Gastroesophageal sphincter (tissue), 4 donors: ENCODE data around the gene SPOCK3. TPM values are rescaled to one million over a fixed set of nuclear protein-coding genes. Genes with fewer than 3 reads are reported as not detected.
"Not testable (repeated sequence)": the region's sequence is repeated elsewhere in the genome, so short reads cannot be mapped to it uniquely, and the experiment has no call there.

Source experiments
- ATAC-seq: fragments of 150-250 bp; one replicate; pipeline ENCODE4 v1.9.1; 2016; ENCODE audit warnings: mild to moderate bottlenecking, moderate library complexity
- H3K27ac ChIP-seq, 4 donors: fragments of 200-600 bp; sonication (generic) in 3 of 4; 1 replicate in 3 of 4; 2 replicates in 1 of 4; pipeline ENCODE4 v1.5.1; 2016 to 2019
- H3K27me3 ChIP-seq: fragments of 200-600 bp; sonication (generic); one replicate; pipeline ENCODE4 v1.5.1; 2019
- H3K36me3 ChIP-seq, 2 donors: fragments of 200-600 bp; sonication (generic); one replicate each; pipeline ENCODE4 v1.5.1; 2019; ENCODE audit warnings: control low read depth in 1 of 2
- H3K4me1 ChIP-seq, 3 donors: fragments of 200-600 bp; sonication (generic); 1 replicate in 2 of 3; 2 replicates in 1 of 3; pipeline ENCODE4 v1.5.1; 2016 to 2019; ENCODE audit warnings: control low read depth in 2 of 3
- H3K4me3 ChIP-seq, 2 donors: fragments of 200-600 bp; sonication (generic); one replicate each; pipeline ENCODE4 v1.5.1; 2019; ENCODE audit warnings: mild to moderate bottlenecking in 1 of 2, moderate library complexity in 1 of 2
- H3K9me3 ChIP-seq, 3 donors: fragments of 200-600 bp; sonication (generic); one replicate each; pipeline ENCODE4 v1.5.1; 2017 to 2019; ENCODE audit warnings: control low read depth in 2 of 3
- EP300 ChIP-seq: sonication (generic); formaldehyde crosslinking; IDR thresholded peaks from one replicate; pipeline ENCODE4 v1.6.1; 2017; ENCODE audit warnings: antibody characterized with exemption, mild to moderate bottlenecking
- POLR2A ChIP-seq, 2 donors: fragments of 450-650 bp; IDR thresholded peaks; one replicate each; pipeline ENCODE4 v1.6.1; 2017; ENCODE audit warnings: antibody characterized with exemption in 2 of 2, mild to moderate bottlenecking in 2 of 2, moderate library complexity in 1 of 2
- POLR2AphosphoS5 ChIP-seq: sonication (generic); formaldehyde crosslinking; IDR thresholded peaks from one replicate; pipeline ENCODE4 v1.6.1; 2017; ENCODE audit warnings: antibody characterized with exemption
- WGBS, 2 donors: methylation state at CpG; one replicate each; pipeline ENCODE4 v1.1.5; 2018; ENCODE audit warnings: low coverage in 1 of 2; 5-methylcytosine and 5-hydroxymethylcytosine counted together
- total RNA-seq, 4 donors: library from RNA; depleted of rRNA; stranded (reverse); fragments of >200 nt; gene quantifications; one replicate each; pipeline ENCODE4 v1.1.0, GENCODE V29; 2016
- TF ChIP-seq, protein P1 (sequence below), 4 experiments: fragments of 200-600 bp in 2 of 4; fragments of 450-650 bp in 2 of 4; sonication (generic) in 1 of 4; IDR thresholded peaks; one replicate each; pipeline ENCODE4 v1.5.1; 2017 to 2019; ENCODE audit warnings: antibody characterized with exemption in 4 of 4, mild to moderate bottlenecking in 2 of 4, moderate library complexity in 2 of 4

The SPOCK3 gene
- total RNA-seq, 4 donors from 2014 or later, result 0.57 to 7.8 (median 3.0) TPM

GRCh38 chr4:166977596-166977995, 256.7 kb downstream of the SPOCK3 start:
- TF ChIP-seq, protein P1, sequence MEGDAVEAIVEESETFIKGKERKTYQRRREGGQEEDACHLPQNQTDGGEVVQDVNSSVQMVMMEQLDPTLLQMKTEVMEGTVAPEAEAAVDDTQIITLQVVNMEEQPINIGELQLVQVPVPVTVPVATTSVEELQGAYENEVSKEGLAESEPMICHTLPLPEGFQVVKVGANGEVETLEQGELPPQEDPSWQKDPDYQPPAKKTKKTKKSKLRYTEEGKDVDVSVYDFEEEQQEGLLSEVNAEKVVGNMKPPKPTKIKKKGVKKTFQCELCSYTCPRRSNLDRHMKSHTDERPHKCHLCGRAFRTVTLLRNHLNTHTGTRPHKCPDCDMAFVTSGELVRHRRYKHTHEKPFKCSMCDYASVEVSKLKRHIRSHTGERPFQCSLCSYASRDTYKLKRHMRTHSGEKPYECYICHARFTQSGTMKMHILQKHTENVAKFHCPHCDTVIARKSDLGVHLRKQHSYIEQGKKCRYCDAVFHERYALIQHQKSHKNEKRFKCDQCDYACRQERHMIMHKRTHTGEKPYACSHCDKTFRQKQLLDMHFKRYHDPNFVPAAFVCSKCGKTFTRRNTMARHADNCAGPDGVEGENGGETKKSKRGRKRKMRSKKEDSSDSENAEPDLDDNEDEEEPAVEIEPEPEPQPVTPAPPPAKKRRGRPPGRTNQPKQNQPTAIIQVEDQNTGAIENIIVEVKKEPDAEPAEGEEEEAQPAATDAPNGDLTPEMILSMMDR (IDR thresholded peaks at IDR 0.05), result no peak
- no peak for TF ChIP-seq POLR2A (IDR thresholded peaks at IDR 0.05)
- TF ChIP-seq POLR2AphosphoS5, result no peak
- no peak for TF ChIP-seq EP300
- no peak for ATAC-seq
- Histone ChIP-seq H3K4me3 (no peak overlapping the region), H3K4me1 (no peaks in the 10 kb centered on the region), H3K36me3 (no peaks in the 10 kb centered on the region), H3K27ac (no peak overlapping the region), H3K9me3 (no peaks in the 10 kb centered on the region), H3K27me3 (no peaks in the 10 kb centered on the region)

DNA sequence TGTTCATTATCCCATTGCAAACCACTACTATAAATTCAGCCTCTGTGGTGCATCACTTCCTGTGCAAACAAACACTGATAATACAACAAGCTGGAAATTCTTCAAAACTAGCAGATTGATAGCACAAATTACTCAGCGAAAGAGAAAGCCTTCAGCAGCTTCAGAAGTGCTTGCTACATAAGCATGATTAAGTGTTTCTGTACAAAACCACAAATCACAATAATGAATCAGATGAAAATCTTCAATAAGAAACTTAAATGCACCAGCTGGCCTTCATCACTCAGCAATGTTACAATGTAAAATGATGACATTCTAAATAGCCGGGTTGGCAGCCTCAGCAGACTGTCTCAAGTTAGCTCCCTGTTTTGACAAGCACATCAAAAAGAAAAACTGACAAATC, 262.2 kb downstream of the SPOCK3 start:
- no peak for ATAC-seq
- no peaks in the 10 kb centered on the region for H3K36me3 ChIP-seq
- 22 to 33% methylated on average over 2 of the region's 2 CpGs for WGBS, 2 donors
- no peak overlapping the region for H3K4me3 ChIP-seq
- no peak overlapping the region for H3K27ac ChIP-seq
- no peaks in the 10 kb centered on the region for H3K4me1 ChIP-seq
- TF ChIP-seq POLR2AphosphoS5 (no peak), POLR2A (IDR thresholded peaks at IDR 0.05) (no peak), EP300 (no peak)
- TF ChIP-seq, protein P1 (IDR thresholded peaks at IDR 0.05), result no peak
- no peaks in the 10 kb centered on the region for H3K9me3 ChIP-seq
- H3K27me3 ChIP-seq, result no peaks in the 10 kb centered on the region

GRCh38 chr4:166968219-166968618, 266.1 kb downstream of the SPOCK3 start:
- not testable (repeated sequence) for H3K9me3 ChIP-seq, H3K4me1 ChIP-seq, H3K27me3 ChIP-seq, ATAC-seq, H3K4me3 ChIP-seq, H3K36me3 ChIP-seq, H3K27ac ChIP-seq
- WGBS, 2 donors, result 85 to 100% methylated on average over 1 of the region's 1 CpG

DNA sequence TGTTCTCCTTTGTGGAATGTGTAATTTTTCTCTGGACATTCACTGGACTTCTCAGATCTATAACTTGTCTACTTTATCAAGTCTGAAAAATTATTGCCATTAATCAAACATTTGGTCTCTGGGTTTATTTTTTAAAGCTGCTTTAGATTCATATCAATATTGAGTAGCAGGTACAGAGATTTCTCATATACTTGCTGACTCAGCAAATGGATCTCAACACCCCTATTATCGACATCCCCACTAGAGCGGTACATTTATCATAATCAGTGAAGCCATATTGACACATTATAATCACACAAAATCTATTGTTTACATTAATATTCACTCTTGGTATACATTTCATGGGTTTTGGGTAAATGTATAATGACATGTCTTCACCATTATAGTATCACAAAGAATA, 268.7 kb downstream of the SPOCK3 start:
- 84 to 97% methylated on average over 2 of the region's 2 CpGs for WGBS, 2 donors
- TF ChIP-seq, protein P1 (IDR thresholded peaks at IDR 0.05), result no peak
- TF ChIP-seq POLR2A (IDR thresholded peaks at IDR 0.05), result no peak
- TF ChIP-seq EP300, result no peak

GRCh38 chr4:166957451-166957850, 276.8 kb downstream of the SPOCK3 start:
- Histone ChIP-seq H3K9me3 (no peaks in the 10 kb centered on the region), H3K4me1 (no peaks in the 10 kb centered on the region), H3K27me3 (no peaks in the 10 kb centered on the region), H3K4me3 (no peak overlapping the region), H3K36me3 (no peaks in the 10 kb centered on the region), H3K27ac (no peak overlapping the region)
- WGBS, 2 donors, result 92% methylated on average over 1 of the region's 1 CpG; no CpG with 5 or more reads in 1 of the 2 donors
- ATAC-seq, result no peak
- TF ChIP-seq, protein P1 (IDR thresholded peaks at IDR 0.05), result no peak
- TF ChIP-seq EP300, result no peak
- no peak for TF ChIP-seq POLR2A (IDR thresholded peaks at IDR 0.05)
- TF ChIP-seq POLR2AphosphoS5, result no peak

More for the DNA sequence above, 268.7 kb downstream of the SPOCK3 start:
- Histone ChIP-seq H3K9me3 (no peaks in the 10 kb centered on the region), H3K4me3 (no peak overlapping the region), H3K27me3 (no peaks in the 10 kb centered on the region), H3K27ac (no peak overlapping the region), H3K4me1 (no peaks in the 10 kb centered on the region), H3K36me3 (no peaks in the 10 kb centered on the region)
- ATAC-seq, result no peak

- H3K4me3 ChIP-seq, result no peak overlapping the region
- 84 to 86% methylated on average over 2 of the region's 2 CpGs for WGBS, 2 donors
- H3K9me3 ChIP-seq, result no peaks in the 10 kb centered on the region
- TF ChIP-seq, protein P1 (IDR thresholded peaks at IDR 0.05), result no peak
- TF ChIP-seq POLR2AphosphoS5, result no peak
- TF ChIP-seq EP300, result no peak
- TF ChIP-seq POLR2A (IDR thresholded peaks at IDR 0.05), result no peak
- no peaks in the 10 kb centered on the region for H3K27me3 ChIP-seq
- no peaks in the 10 kb centered on the region for H3K4me1 ChIP-seq
- ATAC-seq, result no peak
- no peak overlapping the region for H3K27ac ChIP-seq
- H3K36me3 ChIP-seq, result no peaks in the 10 kb centered on the region
Measured at GRCh38 chr4:166956484-166956883, 277.8 kb downstream of the SPOCK3 start.
